ENCODE results near the gene TSPAN14. TPM values are rescaled to one million over a fixed set of nuclear protein-coding genes. Genes with fewer than 3 reads are reported as not detected.
"Not testable (repeated sequence)": the region's sequence is repeated elsewhere in the genome, so short reads cannot be mapped to it uniquely, and the experiment has no call there.

Gene TSPAN14
- polyA plus RNA-seq, 3 donors, result 81.6 to 86.2 (median 85.7) TPM

DNA sequence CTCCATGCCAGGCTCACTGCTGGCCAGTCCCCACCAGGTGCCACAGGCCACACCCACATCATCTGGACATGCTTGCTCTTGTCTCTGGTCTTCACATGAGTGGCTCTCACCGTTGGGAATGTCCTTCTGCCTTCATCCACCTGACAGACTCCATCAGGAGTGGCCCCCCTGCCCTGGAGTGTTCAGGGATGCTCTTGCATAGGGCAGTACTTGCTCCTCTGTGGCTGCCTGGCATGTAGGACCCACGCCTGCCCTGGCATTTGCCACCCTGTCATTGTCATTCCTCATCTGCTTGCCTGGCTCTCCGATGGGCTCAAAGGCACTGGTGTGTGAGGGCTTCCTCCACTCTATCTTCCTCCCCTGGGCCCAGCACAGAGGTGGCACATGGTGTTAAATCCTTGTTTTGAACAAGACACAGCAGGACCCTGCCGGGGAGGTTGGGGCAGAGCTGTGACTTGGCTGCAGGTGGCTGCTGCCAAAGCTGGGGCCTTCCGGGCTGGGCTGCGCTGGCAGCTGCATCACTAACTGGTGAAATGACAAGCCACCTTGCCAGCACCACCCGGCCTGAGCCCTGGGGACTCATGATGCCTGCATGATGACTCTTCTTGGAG lies 85.4 kb downstream of the TSPAN14 start:
- DNase-seq (ENCODE audit: low read depth in 3 of 3, low spot score in 2 of 3), result no peak

DNA sequence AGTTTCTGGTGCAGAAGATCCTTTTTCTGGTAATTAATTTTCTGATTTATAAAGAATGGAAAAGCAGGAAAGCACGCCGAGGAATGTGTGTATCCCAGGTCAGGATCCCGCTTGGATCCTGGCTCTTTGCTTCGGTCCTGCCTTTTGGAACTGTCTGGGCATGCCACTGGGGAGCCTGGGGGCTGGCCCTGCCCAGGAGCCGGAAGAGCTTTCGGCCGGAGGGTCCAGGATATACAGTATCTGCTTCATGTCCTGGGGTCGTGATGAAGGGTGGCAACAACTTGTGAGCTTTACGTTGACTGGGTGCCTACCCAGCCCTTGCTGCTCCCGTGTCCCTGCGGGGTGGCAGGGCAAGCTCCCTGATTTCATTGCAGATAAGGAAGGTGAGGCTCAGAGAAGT lies 86.0 kb downstream of the TSPAN14 start:
- no peak for DNase-seq (ENCODE audit: low read depth in 3 of 3, low spot score in 2 of 3)

DNA sequence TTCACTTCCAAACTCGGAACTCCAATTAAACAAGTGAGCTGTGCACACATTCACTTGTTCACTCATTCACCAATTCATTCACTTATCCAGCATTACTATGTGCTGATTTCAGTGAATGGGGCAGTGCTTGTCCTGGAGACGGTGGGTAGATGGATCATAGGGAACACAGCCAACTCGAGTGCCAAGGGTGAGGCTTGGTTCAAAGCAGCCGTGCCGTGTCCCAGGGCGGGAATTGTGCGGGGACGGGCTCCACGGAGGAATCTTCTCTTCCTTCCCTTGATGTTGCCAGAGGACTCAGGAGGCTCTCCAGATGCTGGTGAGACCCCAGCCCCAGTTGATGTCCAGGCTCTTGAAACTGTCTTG lies 86.5 kb downstream of the TSPAN14 start:
- no peak for DNase-seq (ENCODE audit: low read depth in 3 of 3, low spot score in 2 of 3)

DNA sequence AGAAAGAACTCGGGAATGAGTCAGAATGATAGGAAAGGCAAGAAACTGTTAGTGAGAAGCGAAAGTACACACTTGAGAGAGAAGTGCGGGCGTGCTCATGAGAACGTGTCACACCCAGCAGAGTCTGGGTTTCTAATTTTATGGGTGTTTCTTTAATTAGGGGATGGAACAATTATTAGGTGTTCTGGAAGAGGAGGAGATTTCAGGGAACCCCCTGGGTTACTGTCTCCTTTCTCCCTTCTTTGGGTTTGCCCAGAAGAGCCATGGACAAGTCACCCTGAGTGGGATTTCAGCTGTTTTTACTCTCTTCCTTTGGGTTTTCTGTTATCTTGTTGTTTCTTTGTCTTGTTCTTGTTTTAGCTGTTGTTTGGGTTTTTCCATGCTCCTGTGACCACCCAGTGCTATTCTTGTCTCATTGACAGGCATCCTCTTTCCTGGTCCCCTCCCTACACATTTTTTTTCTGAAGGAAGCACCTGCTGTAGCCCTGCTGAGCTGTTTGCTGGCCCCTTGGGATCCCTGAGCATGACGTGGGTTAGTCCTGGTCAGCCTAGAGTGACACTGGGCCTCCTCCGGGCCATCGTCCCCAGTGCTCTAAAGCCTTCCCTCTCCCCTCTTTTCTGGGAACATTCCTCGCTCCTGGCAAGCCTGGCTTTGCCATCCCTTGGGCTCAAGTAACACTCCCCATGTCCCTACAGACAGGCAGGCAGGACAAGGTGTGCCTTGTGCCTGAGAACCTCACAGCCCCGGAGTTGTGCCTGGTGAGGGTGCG lies 87.1 kb downstream of the TSPAN14 start:
- no peak for DNase-seq (ENCODE audit: low read depth in 3 of 3, low spot score in 2 of 3)

DNA sequence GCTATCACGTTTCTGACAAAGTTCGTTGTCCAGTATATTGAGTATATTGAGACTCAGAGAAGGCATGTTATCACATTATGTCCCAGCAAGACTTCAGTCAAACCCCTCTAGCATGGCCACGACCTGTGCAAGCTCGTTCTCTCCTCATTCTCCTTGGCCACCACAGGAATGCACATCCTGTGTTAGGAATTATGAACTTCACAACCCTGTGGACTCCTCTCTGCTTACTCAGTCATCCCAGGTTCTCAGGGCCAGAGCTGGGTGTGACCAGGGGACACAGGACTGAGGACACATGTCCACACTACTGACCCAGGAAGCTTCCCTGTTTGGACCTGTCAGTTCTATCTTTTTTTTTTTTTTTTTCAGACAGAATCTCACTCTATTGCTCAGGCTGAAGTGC lies 87.9 kb downstream of the TSPAN14 start:
- no peak for DNase-seq (ENCODE audit: low read depth in 3 of 3, low spot score in 2 of 3)

DNA sequence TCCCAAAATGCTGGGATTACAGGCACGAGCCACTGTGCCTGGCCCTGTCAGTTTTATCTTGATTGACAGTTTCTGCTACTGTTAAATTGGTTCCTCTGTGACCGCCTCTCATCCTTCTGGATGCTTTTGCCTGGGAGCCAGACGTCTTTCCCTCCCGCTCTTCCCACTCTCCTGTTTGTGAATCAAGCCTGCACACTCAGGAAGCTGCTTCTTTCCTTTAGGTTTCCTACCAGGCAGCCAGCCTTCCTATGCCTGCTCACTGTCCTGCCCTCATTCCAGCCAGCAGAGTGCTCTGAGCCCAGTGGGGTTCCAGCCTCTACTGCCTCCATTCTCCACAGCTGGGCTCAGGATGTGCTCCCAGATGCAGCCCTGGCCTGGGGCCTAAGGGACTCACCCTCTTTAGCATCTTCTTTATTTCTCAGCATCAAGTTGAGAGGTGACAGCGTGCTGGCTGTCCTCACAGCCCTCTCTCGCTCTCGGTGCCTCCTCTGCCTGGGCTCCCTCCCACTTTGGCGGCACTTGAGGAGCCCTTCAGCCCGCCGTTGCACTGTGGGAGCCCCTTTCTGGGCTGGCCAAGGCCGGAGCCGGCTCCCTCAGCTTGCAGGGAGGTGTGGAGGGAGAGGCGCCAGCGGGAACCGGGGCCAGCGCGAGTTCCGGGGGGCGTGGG lies 88.7 kb downstream of the TSPAN14 start:
- no peak for DNase-seq (ENCODE audit: low read depth in 3 of 3, low spot score in 2 of 3)

DNA sequence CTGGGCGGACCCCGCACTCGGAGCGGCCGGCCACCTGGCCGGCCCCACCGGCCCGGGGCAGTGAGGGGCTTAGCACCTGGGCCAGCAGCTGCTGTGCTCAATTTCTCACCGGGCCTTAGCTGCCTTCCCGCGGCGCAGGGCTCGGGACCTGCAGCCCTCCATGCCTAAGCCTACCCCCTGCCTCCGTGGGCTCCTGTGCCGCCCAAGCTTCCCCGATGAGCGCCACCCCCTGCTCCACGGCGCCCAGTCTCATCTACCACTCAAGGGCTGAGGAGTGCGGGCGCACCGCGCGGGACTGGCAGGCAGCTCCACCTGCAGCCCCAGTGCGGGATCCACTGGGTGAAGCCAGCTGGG lies 89.2 kb downstream of the TSPAN14 start:
- DNase-seq (ENCODE audit: low read depth in 3 of 3, low spot score in 2 of 3), result not testable (repeated sequence)

DNA sequence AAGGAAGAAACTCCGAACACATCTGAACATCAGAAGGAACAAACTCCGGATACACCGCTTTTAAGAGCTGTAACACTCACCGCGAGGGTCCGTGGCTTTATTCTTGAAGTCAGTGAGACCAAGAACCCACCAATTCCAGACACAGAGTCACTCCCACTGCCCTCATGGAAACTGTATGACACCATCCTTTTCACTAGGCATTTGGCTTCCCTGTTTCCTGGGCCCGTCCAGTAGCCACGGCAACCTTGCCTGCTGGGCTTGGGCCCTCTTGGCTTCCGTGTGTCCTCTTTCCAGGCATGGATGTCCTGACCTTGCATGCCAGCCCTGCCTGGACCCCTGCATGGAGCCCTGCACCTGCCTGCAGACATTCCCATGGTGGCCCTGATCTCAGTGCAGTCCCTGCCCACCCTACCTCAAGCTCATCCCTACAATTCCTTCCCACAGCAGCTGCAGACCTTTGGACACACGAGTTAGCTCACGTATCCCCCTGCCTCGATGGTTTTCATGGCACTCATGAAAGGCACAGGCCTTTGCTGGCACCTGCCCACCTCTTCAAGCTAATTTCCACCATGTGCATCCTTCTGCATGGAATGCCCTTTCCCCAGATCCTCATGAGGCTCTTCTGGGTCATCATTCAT lies 90.3 kb downstream of the TSPAN14 start:
- no peak for DNase-seq (ENCODE audit: low read depth in 3 of 3, low spot score in 2 of 3)

DNA sequence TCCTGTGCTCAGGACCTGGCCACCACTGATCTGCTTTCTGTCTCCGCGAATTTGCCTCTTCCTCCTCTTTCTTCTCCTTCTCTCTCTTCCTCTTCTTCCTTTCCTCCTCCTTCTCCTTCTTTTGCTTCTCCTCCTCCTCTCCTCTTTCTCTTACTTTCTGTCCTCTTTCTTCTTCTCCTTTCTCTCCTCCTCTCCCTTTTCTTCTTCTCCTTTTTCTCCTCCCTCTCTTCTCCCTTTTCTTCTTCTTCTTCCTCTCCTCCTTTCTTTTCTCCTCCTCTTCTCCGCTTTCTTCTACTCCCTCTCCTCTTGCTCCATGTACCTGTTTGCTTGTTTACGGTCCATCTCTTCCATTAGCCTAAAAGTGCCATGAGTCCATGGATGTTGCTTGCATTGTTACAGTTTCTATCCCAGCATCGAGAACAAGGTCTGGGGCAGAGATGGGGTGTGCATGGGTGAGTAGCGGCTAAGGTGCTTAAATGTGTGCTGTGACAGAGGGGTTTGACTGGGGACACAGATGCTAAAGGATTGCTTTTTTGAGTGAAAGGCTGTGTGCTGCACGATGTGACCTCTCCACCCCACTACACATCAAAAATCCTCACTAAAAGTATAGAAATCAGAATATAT lies 91.3 kb downstream of the TSPAN14 start:
- no peak for DNase-seq (ENCODE audit: low read depth in 3 of 3, low spot score in 2 of 3)

DNA sequence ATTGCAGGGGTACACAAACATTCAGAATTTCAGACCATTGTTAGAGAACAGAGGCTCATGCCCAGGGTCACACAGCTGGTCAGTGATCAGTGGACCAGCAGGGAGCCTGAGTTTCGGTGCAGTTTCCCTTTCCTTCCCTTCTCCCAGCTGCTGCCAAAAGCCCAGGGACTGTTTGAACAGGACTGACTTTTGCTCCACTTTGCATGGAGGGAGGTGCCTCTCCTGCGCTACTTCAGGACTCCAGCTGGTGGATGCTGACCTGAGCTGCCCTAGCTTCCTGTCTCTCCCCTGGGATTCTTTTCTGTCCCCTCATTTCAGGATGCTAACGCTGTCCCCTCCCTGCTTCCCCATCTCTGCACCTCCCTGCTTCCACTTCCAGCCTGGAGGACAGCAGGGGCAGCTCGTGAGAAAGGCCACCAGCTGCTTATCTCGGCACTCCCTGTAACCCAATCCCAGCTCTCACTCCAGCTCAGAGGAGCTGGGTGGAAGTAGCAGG lies 98.1 kb downstream of the TSPAN14 start:
- DNase-seq (ENCODE audit: low read depth in 3 of 3, low spot score in 2 of 3), result no peak

DNA sequence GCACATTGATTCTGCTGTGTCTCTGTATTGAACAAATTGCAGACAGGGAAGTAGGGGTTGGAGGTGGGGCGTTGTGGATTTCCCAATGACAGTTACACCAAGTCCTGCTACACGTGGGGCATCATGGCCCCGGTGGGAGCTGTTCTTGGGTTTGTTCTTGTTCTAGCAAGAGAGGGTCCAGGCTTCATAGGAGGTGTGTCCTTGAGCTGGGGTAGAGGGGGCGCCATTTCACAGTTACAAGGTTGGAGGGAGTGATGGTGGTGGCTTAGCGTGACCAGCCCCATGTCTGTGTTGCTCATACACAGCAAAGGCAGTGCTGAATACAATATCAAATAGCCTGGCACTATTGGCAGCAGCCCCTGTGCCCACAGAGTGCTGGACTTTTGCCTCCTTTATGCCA lies 99.3 kb downstream of the TSPAN14 start:
- DNase-seq (ENCODE audit: low read depth in 3 of 3, low spot score in 2 of 3), result no peak

DNA sequence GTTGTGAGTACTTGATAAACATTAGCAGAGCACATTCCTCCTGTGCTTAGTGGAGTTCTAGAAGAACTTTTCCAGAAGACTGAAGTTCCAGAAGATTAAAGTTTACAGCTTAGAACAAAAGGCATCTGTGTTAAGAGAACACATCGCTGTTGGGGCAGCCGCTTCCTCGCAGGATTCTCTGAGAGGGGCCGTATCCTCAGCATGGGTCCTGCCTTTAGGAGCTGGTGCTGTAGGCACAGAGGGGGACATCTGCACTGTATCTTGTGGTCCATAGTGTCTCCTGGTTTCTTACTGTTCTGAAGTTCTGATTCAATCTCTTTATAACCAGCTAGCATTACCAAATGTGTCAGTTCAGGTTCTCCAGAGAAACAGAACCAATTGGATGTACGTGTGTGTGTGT lies 99.9 kb downstream of the TSPAN14 start:
- no peak for DNase-seq (ENCODE audit: low read depth in 3 of 3, low spot score in 2 of 3)

DNA sequence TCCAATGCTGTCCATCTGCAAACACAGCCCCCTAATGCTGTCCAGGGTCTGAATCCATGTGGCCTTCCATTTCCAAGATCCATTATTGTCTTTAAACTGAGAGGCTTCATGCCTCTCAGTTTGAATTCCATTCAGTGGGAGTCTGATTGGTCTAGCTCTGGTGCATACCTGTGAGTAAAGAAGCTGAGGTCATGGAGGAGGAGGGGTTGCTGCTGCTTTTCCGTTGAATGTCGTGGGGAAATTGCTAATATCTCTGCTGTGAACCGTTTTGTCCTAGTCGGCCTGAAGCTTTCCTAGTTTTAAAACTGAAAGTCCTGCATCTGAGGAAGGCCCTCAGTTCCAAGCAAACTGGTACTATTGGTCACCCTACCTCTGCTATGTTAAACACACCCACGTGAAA lies 101.3 kb downstream of the TSPAN14 start:
- DNase-seq (ENCODE audit: low read depth in 3 of 3, low spot score in 2 of 3), result no peak

DNA sequence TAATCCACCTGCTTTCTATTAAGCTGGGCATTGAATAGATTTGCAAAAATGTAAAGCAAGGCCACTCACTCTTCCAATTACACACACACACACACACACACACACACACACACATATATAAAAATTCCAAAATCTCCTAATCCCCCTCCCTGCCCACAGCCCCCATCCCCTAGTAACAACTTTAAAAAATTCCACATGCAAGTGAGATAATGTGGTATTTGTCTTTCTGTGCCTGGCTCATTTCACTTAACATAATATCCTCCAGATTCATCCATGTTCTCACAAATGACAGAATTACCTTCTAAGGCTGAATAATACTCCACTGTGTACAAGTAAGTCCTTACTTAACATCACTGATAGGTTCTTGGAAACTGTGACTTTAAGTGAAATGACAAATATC lies 107.8 kb downstream of the TSPAN14 start:
- DNase-seq (ENCODE audit: low read depth in 3 of 3, low spot score in 2 of 3), result no peak

DNA sequence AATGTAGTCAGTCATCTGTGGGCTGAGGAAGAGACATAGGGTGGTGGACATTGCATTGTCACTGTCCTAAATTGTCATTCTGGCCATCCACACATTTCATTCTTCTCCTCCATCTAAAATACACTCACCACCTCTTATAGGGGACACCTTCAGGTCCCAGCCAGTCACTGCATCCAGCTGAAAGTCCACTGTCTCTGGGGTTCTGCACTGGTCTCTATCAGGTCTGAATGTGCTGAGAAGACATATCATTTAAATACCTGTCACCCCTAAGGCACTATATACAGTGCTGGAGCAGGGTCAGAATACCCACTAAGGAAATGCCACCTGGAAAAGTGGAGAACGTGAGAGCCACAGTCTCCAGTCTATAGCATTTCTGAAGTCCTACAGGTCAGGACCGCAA lies 113.2 kb downstream of the TSPAN14 start:
- DNase-seq (ENCODE audit: low read depth in 3 of 3, low spot score in 2 of 3), result no peak

DNA sequence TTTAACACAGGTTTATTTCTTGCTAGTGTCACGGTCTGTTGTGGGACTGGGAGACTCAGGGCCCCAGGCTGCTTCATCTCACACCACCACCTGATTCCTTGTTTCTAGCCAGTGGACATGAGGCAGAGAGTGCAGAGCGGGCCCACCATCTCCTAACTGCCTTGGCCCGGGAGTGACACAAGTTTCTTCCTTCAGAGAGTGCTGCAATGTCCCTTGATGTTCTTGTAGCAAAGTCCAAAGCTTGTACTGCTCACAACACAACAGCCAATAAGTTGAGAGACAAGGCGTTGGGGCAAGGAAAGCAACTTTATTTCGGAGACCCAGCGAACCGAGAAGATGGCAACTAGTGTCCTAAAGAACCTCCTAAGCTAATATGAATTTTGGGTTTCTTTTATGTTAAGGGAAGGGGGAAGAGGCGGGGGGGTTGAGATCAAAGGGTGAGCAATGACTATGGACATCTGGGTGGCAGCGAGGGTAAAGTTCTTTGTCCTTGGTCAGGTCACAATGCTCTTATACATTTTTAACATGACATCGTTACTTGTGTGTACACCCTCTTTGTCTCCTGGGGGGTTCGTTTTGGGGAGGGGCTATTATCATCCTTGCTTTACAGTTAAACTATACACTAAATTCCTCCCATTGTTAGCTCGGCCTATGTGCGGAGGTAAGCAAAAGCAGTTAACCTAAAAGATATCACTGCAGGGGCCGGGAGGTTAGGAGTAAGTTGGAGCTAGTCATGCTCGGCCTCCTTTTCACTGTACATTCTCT lies 115.2 kb downstream of the TSPAN14 start:
- DNase-seq (ENCODE audit: low read depth in 3 of 3, low spot score in 2 of 3), result no peak

DNA sequence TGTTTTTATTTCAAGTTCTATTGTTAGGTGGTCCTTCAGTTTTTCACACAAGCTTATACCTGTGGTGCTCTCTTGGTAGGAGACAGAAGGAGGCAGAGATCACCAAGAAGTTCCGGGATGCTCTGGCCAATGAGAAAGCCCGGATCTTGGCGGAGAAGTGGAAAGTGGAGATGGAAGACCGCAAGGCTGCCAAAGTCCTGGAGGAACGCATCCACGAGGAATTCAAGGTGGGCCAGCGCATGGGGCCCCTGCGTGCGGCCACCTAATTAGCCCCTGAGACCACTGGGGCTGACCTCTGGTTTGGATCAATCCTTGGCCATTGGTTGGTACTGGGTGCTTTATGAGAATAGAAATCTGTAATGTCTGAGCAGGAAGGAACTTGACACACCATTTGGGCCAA lies 117.2 kb downstream of the TSPAN14 start:
- no peak for DNase-seq (ENCODE audit: low read depth in 3 of 3, low spot score in 2 of 3)

DNA sequence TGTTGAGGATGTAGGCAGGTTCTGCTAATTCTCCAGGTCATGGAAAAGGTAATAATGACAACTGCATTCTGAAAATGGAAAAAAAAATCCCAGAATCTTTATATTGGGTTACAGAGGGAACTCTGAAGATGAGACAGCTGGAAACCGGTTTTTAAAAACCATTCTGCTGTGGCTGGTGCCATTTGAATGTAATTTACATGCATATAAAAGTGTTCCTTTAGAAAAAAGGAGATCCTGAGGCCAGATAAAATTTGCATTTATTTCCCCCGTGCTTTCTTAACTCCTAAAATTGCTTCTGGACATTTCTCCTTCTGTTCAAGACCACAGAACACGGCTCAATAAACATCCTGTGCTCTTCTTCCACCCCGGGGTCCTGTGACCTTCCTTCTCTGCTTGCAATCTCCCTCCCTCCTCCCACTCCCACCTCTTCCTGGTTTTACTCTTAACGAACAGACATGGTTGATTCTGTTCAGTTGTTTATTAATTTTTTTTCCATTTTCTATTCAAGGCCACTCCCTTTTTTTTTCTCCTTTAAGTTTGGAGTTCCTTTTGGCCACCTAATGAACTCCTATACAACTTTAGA lies 125.2 kb downstream of the TSPAN14 start:
- DNase-seq (ENCODE audit: low read depth in 3 of 3, low spot score in 2 of 3), result no peak

DNA sequence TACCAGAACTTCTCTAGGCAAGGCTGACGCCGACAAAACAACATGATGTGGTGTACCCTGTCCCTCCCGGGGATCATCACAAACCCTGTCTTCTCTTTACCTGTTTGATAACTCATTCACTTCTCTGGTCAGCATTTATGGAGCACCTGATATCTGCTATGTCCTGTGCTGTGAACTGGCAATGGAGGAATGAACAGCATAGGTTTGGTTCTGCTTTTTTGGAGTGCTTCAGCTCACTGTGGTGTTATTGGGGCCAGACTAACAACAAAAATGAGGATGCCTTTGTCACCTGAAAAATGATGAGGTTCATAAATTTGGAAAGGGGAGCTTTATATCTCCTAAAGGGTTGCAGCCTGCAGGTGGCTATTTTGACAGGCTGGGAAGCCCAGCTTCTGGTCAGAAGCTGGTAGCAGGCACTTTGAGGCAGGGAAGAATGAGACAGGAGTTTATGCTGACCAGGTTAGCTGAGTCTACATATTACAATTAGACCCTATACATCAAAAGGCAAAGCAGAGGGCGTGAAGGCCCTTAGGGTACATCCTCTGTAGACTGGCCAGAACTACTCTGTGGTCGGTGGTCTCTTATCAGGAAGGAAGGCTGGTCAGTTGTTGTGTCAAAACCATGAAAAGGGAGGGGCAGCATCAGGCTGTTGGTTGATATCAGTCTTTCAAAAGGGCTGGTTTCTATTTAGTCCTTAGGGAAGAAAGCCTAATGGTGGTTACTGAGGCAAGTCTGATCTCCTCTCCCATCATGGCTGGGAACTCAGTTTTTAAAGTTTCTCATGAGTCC lies 125.9 kb downstream of the TSPAN14 start:
- DNase-seq (ENCODE audit: low read depth in 3 of 3, low spot score in 2 of 3), result no peak
